Activated CD4-positive, alpha-beta T cell treated with anti-CD3 and anti-CD28 coated beads, Interleukin-2, Interleukin-6, amounts not matched to agents 100 ng/mL and 50 ng/mL, durations not matched to agents 16 hours and 8 hours (primary cell): ENCODE data around the gene PRAC1.

Source experiments
- DNase-seq: peaks from one replicate; pipeline ENCODE4 v3.0.0-alpha.2; 2020

Gene PRAC1

DNA sequence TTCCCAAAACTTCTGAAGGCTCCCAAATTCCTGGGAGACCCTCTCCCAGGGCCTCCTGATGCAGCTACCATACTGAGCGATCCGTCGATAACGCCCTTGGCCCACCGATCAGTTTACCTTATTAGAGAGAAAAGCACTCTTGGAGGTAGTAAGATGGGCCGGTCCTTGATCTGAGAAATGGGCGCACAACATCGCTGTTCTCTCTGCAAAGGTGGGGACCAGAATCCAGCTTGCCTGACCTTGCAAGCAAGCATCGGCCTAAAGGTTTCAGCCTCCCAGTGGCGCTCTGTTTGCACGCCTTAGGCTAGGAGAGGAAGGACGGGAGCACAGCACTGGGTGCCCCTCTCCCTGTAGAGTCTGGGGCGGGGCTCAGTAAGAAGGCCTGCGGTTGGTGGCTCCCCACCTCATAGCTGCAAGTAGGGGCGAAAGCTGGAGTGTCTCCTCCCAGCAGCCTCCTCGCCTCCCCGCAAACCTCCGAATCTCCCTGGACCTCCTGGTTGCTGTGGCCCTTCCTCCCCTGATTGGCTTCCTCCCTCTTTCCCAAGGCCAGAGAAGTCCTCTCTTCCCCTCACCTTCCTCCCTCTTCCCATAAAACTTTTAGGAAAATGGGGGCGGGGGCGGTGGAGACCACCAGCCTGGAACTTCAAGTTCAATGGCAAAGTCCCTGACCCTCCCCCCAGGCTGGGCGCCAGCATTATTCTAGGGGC lies at the start of gene PRAC1:
TSS of gene PRAC1 (minus strand) at position 318 of the 707 bp plus-strand sequence. CDS start at position 192, 126 bp downstream.
- DNase-seq, result no peak

DNA sequence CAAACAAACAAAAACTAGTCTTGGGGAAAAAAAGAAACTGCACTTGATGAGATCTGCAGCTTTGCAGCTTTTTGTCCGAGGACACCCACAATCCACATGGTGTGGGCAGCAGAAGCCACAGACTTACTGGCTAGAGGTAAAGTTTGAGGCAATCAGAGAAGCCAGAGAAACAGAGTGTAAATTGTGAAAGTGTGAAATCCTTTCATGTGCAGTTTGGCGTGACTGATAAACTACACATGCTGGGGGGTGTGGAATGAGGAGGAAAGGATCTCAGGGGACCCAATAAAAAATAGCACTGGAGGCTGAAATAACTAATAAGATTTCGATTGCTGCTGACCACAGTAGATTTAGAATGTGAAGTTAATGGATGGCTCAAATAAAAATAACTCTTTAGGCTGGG lies 48.6 kb upstream of the PRAC1 start:
- DNase-seq, result no peak

DNA sequence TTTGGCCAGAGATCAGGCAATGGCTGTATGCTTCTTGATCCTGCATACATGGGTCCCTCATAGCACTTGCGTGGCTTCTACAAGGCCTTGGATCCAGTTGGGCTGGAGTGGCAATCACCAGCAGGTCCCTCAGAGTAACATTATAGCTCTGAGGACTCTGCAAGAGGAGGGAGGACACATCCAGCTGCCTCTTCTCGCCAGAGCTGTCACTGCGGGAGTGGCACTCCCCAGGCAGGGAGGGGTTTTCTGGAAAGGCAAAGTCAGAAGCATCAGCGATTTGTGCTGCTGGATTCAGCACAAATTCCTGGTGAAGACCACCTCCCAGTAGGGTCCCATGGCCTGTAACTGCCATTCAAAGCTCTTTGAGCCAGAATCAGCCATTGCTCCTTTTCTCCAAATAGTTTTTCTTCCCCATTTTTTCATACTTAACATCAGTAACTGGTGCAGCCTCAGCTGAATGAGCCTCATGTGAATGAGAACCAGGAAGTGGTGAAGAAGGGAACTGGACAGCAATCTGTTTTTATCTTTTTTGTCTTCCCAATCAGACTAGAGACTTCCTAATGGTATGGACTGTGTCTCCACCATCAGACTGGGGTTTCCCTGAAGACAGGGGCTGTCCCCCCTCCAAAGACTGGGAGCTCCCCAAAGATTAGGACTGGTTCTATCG lies 46.8 kb upstream of the PRAC1 start:
- DNase-seq, result no peak

DNA sequence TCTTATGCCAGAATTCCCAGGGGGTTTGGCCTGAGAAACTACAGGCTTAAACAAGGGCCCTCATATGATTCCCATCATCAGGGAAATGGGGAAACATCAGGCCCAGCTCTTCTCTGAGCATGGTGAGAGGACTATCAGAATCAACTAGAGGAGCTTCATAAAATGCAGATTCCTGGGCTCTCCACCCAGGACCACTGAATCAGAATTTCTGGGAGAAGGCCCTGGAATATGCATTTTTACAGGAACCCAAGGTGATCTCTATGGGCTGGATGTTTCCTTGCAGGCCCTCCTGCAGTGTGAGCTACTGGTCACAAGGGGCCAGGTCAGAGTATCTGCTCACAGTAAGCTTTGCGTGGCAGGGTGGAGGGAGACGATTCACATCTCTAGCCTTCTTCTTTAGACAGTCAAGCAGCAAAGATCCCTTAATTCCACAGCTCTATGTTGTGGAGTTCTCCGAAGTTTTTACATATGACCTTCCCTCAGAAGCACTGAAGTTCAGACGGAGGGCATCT lies 45.0 kb upstream of the PRAC1 start:
- no peak for DNase-seq

DNA sequence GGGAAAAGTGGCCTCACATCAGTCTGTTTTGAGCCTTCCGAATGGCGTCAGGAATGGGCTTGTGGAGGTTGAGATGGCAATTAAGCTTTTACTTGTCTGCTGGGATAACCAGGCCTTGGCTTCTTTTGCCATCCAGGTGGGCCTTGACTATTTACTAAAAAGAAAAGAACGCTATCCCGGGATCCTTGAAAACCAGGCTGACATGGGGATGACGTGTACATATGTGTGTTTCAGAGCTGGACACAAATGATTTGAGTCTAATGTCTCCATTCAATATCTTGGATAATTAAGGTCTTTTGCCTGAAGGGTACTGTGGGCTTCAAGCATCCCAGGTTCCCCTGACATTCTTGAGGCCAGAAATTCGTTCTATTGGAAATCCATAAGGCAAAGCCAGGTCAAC lies 38.8 kb upstream of the PRAC1 start:
- no peak for DNase-seq

DNA sequence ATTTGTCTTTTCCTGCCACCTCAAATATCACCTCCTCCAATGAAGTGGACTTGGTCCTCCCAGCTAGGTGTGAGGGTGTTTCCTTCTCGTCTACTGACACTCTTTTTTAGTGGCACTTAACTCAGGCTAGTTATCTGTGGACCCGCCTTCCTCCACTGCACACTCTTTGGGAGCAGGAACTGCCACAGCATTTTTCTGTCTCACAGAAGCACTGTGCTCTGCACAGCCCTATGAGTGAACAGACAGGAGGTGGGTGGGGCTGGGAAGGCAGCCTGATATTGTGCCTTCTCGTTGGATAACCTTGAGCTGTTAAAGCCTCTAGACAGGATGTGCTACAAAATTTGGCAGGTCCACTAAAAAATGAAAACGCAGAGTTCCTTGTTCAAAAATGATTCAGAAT lies 38.1 kb upstream of the PRAC1 start:
- no peak for DNase-seq

DNA sequence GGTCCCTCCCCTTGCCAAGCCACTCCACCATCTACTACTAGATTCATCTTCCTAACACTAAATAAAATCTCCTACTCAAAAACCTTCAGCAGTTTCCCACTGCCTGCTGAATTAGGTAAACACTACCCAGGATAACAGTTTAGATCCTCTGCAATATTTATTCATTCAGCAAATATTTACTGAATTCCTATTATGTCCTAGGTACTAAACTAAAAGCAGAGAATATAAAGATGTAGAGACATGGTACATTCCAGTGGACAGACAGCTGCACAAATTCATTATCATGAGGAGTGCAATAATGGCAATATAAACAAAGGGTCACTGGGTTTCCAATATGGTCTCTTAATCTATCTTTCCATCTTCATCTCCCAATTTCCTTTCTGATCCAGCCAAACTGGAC lies 37.0 kb upstream of the PRAC1 start:
- no peak for DNase-seq

DNA sequence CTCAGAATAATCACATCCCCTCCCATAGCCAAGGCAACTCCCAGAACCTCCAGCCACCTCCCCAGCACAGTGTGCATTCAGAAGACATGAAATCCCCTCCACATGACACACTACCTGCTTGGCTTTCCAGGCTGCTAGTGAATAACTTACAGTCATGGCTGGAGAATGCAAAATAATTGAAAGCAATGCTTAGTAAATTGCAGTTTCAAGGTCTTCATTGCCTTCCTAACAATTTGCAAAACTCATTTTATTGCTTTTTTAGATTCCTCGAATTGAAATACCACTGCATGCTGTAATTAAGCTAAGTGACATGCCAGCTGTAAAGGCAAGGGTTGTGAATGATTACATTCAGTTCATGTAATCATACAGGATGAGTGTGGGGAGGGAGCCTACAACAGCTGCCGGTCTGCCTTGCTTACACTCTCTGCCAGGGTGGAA lies 35.2 kb upstream of the PRAC1 start:
- no peak for DNase-seq

DNA sequence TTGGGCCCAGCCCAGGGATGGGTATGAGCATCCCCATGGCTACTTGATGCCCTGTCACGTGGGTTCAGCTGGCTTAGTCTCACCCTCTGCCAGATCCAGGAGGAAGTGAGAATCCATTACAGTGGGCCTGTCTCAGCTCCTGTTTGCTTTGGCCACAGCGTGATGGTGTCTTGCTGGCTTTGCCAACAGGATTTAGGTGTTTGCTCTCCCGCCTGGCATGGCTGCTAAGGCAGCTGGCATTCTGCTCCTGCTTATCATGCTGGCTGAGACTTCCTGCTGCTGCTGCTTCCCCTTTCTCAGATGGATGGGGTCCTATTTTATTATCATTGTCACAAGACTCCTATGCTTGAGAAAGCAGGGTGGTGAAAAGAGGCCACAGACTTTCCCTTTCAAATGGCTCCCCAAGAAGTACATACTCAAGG lies 34.5 kb upstream of the PRAC1 start:
- DNase-seq, result no peak

DNA sequence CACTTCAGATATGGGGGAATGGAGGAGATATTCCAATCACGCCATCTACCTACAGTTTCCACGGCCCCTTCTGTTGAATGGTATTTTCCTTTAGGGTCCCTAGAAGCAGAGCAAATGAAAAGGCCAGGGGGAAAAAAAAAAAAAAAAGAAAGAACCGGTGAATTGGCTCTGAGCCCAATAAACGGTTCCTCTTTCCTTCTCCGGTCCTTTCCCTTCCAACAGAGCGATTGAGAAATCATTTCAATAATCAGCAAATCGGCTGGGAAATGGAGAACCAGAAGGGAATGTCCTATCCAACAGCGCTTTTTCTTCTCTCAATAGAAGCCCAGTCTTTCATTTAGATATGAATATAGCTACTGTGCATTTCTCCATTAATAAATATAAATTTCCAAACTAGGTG lies 33.0 kb upstream of the PRAC1 start:
- no peak for DNase-seq

DNA sequence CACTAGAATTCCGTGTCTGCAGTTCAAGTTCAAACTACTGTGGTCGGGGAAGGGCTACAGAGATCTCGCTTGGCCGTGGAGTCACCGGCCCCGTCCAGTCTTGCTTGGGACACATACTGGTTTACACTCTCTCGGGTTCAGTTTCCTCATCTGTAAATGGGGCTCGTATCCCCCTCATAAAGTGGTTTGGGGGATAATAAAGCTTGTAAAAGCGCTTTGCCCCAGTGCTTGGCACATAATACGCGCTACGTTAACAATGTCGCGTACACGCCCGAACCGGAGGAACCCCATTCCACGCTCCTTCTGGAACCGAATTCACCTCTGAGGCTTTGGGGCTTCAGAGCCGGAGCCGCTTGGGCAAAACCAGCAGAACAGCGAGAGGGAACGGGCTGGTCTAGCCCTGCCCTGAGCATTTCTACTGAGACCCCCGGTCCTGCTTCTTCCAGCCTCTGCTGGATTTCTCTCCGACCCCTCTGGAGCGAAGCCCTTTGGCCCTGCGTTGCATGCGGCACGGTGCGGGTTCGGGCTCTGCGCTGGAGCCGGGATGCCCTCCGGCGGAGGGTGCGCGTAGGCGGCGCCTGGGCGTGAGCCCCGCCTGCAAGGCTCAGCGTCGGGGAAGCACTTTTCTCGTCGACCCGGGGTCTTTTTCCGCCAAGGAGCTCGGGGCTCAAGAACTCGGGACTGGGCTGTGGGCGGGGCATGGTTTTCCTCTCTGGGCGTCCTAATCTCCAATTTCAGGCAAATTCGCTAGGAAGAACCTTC lies 32.4 kb upstream of the PRAC1 start:
- DNase-seq, result no peak

DNA sequence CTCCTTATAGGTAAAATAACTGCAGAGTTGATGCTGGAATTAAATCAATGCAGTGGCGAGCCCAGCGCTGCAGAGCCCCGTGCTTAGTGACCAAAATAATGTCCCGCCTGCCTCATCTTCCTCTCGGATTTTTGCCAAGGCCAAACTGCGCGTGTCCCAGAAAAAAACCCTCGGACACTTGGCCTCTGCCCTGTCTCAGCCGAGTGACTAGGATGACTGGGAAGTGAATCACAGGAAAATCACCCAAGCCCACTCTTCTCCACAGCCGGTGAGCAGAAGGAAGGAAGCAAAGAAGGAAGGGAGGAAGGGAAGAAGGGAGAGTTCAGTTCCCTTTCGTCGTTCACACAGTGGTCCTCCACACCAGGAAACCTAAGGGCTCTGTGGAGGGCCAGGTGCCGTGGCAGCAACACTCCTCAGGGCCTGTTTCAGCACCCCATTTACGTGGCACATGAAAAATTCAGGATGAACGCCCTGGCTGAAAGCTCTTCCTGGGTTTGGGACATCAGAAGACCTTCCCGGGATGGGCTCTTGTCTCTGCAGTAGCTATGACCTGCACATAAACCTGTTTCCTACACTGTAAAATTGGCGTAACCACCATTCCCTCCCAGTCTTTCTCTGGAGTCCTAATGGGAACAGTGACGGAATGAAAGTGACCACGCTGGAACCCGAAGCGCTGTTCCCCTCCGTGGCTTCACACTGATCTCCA lies 31.6 kb upstream of the PRAC1 start:
- no peak for DNase-seq

DNA sequence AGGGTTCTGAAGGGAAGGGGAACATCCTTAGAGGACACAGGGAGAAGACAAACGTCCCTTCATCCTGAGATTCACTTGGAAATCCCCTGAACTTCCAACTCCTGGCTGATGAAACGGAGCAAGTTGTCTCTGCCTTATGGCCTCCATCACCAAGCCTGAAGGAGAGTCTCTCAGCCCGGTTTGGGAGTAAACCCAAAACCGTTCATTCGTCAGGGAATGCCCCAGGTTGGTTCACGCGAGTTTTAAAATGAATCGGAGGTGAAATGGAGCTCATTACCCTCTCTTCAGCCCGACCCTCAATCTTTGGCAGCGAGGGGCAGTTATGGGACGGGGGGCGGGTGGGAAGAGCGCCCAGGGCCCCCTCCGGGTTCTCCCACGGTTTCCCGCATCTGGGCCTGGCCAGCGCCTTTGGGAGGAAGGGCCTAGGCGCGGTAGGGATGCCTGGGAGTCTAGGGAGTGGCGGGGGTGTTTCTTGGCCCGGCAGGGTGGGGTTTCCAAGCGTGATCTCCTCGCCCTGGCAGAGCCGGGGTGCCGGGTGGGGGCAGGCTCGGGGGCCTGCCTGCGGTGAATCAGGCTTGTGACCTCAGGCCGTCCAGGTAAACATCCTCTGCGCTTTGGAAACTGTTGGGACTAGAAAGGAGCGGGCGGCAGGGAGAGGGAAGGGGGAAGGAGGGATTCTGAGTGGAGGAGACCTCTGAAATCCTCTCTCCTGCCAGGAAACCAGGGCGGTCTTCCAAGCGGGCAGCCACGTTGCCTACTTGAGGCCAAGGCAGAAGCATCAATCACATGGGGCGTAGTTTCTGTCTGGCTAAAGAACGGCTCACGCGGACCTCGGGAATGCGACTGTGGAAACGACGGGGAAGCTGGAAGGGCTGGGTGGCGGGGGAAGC lies 30.3 kb upstream of the PRAC1 start:
- no peak for DNase-seq

DNA sequence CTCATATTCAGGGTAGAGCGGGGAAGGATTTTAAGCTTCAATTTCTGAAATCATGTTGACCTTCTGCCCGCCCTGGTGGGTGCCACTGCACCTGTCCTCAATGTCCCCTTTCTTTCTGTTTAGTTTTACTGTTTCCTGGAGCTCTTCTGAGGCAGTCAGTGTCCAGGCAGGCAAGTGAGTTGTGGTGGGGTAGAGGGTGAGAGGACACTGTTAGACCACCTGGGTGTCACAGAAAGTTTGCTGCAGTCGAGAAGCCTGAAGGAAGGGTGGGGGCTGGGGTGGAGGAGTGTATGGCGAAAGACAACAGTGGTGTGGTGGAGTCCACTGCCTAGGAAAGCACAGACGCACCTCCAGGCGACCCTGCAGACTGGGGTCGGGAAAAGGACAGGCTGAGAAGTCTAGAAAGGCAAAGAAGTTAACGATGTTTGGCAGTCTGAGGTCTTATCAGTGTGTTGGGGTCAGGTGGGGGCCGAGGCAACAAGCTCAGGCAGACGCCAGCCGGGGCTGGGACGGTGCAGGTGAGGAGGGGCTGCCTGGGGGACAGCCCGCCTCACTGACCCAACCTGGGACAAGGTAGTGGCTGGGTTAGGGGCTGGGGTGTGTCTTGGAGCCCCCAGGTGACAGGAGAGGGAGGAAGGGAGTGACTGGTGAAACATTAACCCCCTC lies 29.5 kb upstream of the PRAC1 start:
- DNase-seq, result no peak

DNA sequence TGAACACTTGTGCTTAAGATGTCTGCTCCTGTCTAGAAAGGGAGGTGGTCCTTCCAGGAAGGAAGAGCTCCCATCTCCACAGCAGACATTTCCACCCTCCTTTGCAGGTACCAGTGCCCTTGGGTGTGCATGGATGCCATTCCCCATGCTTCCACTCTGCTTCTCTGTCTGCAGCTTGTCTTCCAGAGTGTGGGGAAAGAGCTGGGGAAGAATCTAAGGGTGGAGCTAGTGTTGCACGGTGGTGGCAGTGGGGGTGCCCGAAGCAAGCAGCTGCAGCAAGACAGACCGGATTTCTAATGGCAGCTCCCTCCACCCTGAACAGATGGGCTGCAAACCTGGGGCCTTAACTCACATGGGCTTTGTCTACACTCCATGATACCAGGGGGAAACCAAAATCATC lies 28.9 kb upstream of the PRAC1 start:
- no peak for DNase-seq

DNA sequence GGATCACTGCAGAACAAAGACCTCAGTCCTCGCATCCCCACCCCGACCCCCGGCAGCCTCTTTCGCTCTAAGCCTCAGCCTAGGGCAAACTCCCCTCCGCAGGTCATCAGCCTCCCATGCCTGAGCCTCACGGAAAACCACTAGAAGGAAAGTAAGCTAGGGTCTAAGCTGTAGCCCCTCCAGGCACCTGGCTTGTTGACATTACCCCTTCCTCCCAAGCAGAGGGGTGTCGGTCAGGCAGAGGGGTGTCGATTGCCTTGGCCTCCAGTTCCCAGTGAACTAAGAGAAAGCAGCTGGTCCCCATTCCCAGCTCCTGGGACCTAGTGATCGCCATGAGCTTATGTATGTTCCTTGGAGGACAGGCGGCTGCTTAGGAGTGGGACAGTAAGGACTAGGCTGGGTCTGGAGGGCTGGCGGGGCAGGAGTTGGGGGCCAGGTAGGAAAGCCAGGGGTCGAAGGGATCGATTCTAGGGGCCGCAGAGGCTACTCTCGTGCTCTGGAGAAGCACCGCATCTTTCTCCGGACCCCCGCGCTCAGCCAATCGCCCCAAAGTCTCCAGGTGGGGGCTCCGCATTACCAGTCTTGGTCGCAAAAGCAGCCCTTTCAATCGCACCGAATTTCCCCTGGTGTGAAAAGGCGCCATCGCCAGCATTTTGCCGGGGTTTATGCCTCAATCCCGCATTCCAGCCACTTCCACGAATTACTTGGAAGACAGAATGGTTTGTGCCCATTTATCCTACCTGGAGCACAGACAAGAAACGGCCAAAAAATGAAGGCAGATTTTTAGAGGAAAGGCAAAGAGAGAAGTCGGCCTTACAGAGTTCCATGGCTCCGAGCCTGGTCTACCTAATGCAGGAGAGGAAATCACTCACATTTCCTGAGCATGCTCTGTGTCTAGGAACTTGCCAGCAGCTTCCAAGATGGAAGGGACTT lies 27.6 kb upstream of the PRAC1 start:
- DNase-seq, result no peak

DNA sequence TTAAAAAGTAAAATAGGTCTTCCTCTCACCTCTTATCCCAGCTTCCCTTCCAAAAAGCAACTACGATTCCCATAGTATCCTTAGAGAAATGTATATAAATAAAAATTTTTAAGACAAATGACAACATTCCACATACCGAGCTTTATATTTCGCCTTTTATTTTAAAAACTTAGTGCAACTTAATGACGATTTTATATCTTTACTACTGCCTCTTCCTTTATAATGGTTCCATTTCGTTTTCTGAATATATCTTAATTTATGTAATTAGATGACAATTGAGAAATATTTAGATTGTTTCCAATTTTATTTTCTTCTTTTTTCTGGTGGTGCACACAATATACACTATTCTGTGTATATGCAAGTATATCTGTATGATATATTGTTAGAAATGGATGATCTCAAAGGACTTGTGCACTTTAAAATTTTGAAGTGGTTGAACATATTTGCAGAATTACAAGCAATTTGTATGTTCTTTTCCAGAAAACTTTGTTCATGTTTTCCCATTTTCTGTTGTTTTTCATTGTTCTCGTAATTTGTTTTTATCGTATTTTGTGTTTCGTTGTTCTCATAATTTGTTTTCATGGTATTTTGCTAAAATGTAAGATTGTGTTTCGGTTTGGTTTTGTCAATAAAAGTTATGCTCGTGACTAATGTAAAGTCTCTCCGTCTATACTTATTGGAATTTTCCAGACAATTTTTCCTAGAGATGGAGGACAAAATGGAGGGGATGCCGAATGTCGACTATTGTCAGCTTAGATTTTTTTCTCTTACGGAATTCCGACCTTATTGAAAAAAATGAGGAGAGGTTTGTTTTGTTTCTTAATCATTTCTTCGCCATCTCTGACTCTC lies 26.6 kb upstream of the PRAC1 start:
- no peak for DNase-seq

DNA sequence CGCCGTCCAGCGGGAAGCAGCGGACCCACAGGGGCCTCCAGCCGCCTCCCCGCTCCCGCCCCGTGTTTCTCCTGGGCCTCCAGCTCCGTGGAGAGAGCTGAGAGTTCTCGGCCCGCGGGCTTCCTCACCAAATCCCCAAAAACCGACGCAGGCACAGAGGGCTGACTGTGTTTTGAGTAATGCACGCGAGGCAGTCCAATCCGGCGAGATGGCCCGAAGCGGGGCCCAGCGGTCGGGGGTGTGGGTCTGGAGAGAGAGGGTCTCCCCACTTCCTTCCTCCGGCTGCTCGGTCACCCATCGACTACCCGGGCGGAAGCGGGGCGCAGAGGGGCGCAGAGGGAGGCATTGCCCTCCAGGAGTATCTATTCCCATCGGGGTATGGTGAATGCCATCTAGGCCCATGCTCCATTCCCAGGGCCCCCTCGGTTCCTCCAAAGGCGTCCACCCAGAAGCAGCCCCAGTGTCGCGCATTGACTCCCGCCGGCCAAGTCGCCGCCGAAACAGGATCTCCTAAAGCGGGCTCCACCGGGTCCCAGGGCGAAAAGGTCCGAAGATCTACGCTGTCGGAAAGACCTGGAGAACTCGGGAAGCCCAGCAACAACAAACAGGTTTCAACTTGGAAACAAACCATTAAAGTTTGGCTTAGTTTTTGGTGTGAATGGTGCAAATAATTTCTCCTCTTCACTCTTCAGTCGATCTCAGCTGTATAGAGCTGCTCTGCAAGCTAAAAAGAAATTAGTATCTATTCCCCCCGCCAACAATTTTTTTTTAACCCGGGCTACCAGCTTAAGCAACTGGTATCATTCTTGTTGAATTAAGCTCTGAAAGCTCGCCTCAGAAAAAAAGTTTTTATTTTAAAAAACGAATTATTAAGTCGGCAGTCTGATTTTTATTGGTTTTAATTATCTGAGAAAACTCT lies 25.4 kb upstream of the PRAC1 start:
- no peak for DNase-seq
